Measurements from ENCODE around the gene GRIA1.

The GRIA1 gene

GRCh38 chr5:153500178-153500577, 9.7 kb downstream of the GRIA1 start:
- DNase-seq, result no peak

GRCh38 chr5:153504726-153505125, 14.3 kb downstream of the GRIA1 start:
- no peak for DNase-seq

- no peak for DNase-seq
Measured at GRCh38 chr5:153508700-153509099, 18.2 kb downstream of the GRIA1 start.

GRCh38 chr5:153511622-153512021, 21.2 kb downstream of the GRIA1 start:
- no peak for DNase-seq

GRCh38 chr5:153513156-153513555, 22.7 kb downstream of the GRIA1 start:
- no peak for DNase-seq

- DNase-seq, result no peak
Measured at GRCh38 chr5:153515301-153515700, 24.8 kb downstream of the GRIA1 start.

GRCh38 chr5:153516504-153517240, 26.2 kb downstream of the GRIA1 start:
- DNase-seq, result no peak

GRCh38 chr5:153517241-153517611, 26.8 kb downstream of the GRIA1 start:
- no peak for DNase-seq

- DNase-seq, result no peak
Measured at GRCh38 chr5:153520137-153520536, 29.7 kb downstream of the GRIA1 start.

- no peak for DNase-seq
Measured at GRCh38 chr5:153520952-153521351, 30.5 kb downstream of the GRIA1 start.

- no peak for DNase-seq
Measured at GRCh38 chr5:153523211-153523610, 32.7 kb downstream of the GRIA1 start.

GRCh38 chr5:153523831-153524230, 33.4 kb downstream of the GRIA1 start:
- DNase-seq, result no peak

- DNase-seq, result no peak
Measured at GRCh38 chr5:153525536-153525935, 35.1 kb downstream of the GRIA1 start.

- DNase-seq, result no peak
Measured at GRCh38 chr5:153530357-153531143, 40.1 kb downstream of the GRIA1 start.

- DNase-seq, result no peak
Measured at GRCh38 chr5:153533546-153533945, 43.1 kb downstream of the GRIA1 start.

GRCh38 chr5:153534102-153534501, 43.6 kb downstream of the GRIA1 start:
- DNase-seq, result no peak

GRCh38 chr5:153537207-153537606, 46.7 kb downstream of the GRIA1 start:
- no peak for DNase-seq

GRCh38 chr5:153539983-153540382, 49.5 kb downstream of the GRIA1 start:
- DNase-seq, result no peak

GRCh38 chr5:153542536-153542935, 52.1 kb downstream of the GRIA1 start:
- no peak for DNase-seq

- DNase-seq, result no peak
Measured at GRCh38 chr5:153543288-153543687, 52.8 kb downstream of the GRIA1 start.

- no peak for DNase-seq
Measured at GRCh38 chr5:153543959-153544470, 53.5 kb downstream of the GRIA1 start.

- no peak for DNase-seq
Measured at GRCh38 chr5:153544706-153545105, 54.2 kb downstream of the GRIA1 start.

GRCh38 chr5:153546566-153546965, 56.1 kb downstream of the GRIA1 start:
- DNase-seq, result no peak

GRCh38 chr5:153551537-153552079, 61.1 kb downstream of the GRIA1 start:
- DNase-seq, result no peak
